ENCODE results near the gene SOCS2. TPM values are rescaled to one million over a fixed set of nuclear protein-coding genes. Genes with fewer than 3 reads are reported as not detected.
"Not testable (repeated sequence)": the region's sequence is repeated elsewhere in the genome, so short reads cannot be mapped to it uniquely, and the experiment has no call there.

SOCS2 gene
- total RNA-seq, 2 experiments from 2014 or later = not detected

DNA sequence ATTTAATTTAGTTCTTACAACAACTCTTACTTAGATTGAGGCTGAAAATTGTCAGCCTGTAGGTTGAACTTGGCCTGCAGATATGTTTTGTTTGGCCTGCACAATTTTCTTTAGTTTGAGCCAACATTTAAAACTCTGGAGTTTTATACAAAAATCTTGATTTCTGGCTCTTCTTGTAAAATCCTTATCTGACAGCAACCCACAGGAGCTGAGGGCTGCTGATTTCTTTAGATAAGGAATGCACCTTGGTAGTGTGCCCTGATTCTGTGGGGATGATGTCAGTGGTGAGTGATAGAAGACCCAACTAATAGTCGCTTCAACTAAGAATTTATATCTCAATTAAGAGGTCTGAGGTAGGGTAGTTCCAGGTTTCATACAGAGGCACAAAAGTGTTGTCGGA, 49.5 kb downstream of the SOCS2 start:
- Histone ChIP-seq H3K4me1 (ENCODE audit: insufficient read depth, low read length, poor library complexity, severe bottlenecking) (no peaks in the 10 kb centered on the region), H3K79me2 (ENCODE audit: insufficient read depth, low read depth, low read length) (no peaks in the 10 kb centered on the region), H2AFZ (ENCODE audit: low read length) (no peak overlapping the region), H4K20me1 (ENCODE audit: insufficient read depth, low read length) (no peaks in the 10 kb centered on the region), H3K36me3 (ENCODE audit: insufficient read depth, low read length) (no peaks in the 10 kb centered on the region), H3K9me3 (ENCODE audit: low read length) (0 out of 2 replicates have a peak, but pooled peaks cover 5% of the 10 kb centered on the region), H3K4me2 (ENCODE audit: low read length) (no peak overlapping the region), H3K4me3 (ENCODE audit: low read depth, low read length, poor library complexity, severe bottlenecking) (no peak overlapping the region), H3K27ac (ENCODE audit: low read depth, low read length, poor library complexity, severe bottlenecking) (no peak overlapping the region), H3K9me2 (ENCODE audit: insufficient read depth, low read length) (no peaks in the 10 kb centered on the region)
- ChIA-PET CTCF (ENCODE audit: unreplicated experiment) (no interaction called here), POLR2A (interaction anchor here (0.8 kb wide), 1 partner anchor 28 kb away, joined by 4 read pairs; no protein-coding TSS in a partner anchor)
- DNase-seq (ENCODE audit: low spot score) = no peak
- BruUV-seq (replicated peaks) = no TSS peak
- intact Hi-C loops (cut with micrococcal nuclease; ENCODE audit: unreplicated experiment) = no loop called here
- no peak for TF ChIP-seq EZH2phosphoT487 (IDR thresholded peaks at IDR 0.05; ENCODE audit: borderline replicate concordance, low read depth, low read length)
- TF ChIP-seq, protein P1, sequence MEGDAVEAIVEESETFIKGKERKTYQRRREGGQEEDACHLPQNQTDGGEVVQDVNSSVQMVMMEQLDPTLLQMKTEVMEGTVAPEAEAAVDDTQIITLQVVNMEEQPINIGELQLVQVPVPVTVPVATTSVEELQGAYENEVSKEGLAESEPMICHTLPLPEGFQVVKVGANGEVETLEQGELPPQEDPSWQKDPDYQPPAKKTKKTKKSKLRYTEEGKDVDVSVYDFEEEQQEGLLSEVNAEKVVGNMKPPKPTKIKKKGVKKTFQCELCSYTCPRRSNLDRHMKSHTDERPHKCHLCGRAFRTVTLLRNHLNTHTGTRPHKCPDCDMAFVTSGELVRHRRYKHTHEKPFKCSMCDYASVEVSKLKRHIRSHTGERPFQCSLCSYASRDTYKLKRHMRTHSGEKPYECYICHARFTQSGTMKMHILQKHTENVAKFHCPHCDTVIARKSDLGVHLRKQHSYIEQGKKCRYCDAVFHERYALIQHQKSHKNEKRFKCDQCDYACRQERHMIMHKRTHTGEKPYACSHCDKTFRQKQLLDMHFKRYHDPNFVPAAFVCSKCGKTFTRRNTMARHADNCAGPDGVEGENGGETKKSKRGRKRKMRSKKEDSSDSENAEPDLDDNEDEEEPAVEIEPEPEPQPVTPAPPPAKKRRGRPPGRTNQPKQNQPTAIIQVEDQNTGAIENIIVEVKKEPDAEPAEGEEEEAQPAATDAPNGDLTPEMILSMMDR (conservative IDR thresholded peaks at IDR 0.05; ENCODE audit: low read length) = no peak

DNA sequence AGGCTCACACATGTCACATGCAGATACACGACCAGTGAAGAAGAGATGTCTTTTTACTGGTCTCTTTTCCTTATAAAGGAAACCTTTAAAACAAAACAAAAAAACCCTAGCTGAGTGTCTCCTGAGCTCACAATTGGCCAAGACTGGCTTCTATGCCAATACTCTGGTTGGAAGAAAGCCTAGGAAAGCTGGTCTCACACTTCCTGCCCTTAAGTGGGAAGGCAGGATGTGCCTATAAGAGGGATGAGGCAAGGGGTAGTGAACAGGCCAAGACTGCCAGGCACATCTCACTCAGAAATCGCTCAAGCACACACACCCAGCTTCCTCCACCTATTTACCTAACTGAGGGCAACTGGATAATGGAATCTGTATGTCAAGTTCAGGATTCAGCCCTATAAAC, 50.0 kb downstream of the SOCS2 start:
- intact Hi-C loops (cut with micrococcal nuclease; ENCODE audit: unreplicated experiment) = no loop called here
- no peaks in the 10 kb centered on the region for H3K9me2 ChIP-seq (ENCODE audit: insufficient read depth, low read length)
- CTCF ChIA-PET (ENCODE audit: unreplicated experiment) = no interaction called here
- no peak overlapping the region for H3K27ac ChIP-seq (ENCODE audit: low read depth, low read length, poor library complexity, severe bottlenecking)
- DNase-seq (ENCODE audit: low spot score) = no peak
- TF ChIP-seq, protein P1 (conservative IDR thresholded peaks at IDR 0.05; ENCODE audit: low read length) = no peak
- no peak for TF ChIP-seq EZH2phosphoT487 (IDR thresholded peaks at IDR 0.05; ENCODE audit: borderline replicate concordance, low read depth, low read length)
- no TSS peak for BruUV-seq (replicated peaks)
- H2AFZ ChIP-seq (ENCODE audit: low read length) = no peak overlapping the region
- no peaks in the 10 kb centered on the region for H3K4me1 ChIP-seq (ENCODE audit: insufficient read depth, low read length, poor library complexity, severe bottlenecking)
- no peaks in the 10 kb centered on the region for H3K79me2 ChIP-seq (ENCODE audit: insufficient read depth, low read depth, low read length)
- H3K4me2 ChIP-seq (ENCODE audit: low read length) = no peak overlapping the region
- 0 out of 2 replicates have a peak, but pooled peaks cover 5% of the 10 kb centered on the region for H3K9me3 ChIP-seq (ENCODE audit: low read length)
- H4K20me1 ChIP-seq (ENCODE audit: insufficient read depth, low read length) = no peaks in the 10 kb centered on the region
- H3K36me3 ChIP-seq (ENCODE audit: insufficient read depth, low read length) = no peaks in the 10 kb centered on the region
- POLR2A ChIA-PET = interaction anchor here (0.8 kb wide), 1 partner anchor 28 kb away, joined by 4 read pairs; no protein-coding TSS in a partner anchor
- no peak overlapping the region for H3K4me3 ChIP-seq (ENCODE audit: low read depth, low read length, poor library complexity, severe bottlenecking)

DNA sequence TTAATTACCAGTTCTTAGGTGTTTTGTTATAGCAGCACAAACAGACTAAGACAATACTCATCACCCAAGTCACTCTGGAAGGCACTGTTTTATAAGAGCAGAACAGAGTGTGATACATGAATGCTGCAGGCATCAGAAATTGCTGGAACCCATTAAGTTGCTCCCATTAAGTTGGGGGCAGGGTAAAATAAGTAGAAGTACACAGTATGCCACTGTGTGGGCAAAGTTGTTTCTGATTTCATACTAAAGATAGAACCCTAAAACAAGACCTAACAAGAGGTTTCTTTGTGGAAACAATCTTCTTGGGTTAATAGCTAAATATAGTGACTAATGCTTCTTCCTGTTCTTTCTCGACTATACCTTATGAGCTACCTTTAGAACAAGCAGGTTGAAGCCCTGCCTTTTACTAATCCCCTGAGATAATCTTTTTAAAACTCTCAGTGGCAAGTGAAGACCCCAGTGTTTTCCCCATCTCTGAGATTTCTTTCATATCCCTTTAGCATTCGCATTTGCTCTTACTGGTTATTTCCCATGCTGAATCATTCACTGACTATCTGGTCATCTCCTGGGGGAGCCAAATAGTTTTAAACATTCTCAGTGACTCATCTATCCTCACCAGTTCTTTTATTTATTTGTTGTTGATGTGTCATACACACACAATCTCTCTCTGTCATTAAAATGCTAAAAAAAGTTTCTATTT, 52.3 kb downstream of the SOCS2 start:
- TF ChIP-seq EZH2phosphoT487 (IDR thresholded peaks at IDR 0.05; ENCODE audit: borderline replicate concordance, low read depth, low read length) = no peak
- TF ChIP-seq, protein P1 (conservative IDR thresholded peaks at IDR 0.05; ENCODE audit: low read length) = no peak
- ChIA-PET POLR2A (interaction anchor here (0.6 kb wide), 1 partner anchor 138 kb away, joined by 3 read pairs; no protein-coding TSS in a partner anchor), CTCF (ENCODE audit: unreplicated experiment) (no interaction called here)
- no peak for DNase-seq (ENCODE audit: low spot score)
- 0 out of 2 replicates have a peak, but pooled peaks cover 5% of the 10 kb centered on the region for H3K9me3 ChIP-seq (ENCODE audit: low read length)
- no peak overlapping the region for H3K4me3 ChIP-seq (ENCODE audit: low read depth, low read length, poor library complexity, severe bottlenecking)
- no peak overlapping the region for H3K4me2 ChIP-seq (ENCODE audit: low read length)
- no peaks in the 10 kb centered on the region for H4K20me1 ChIP-seq (ENCODE audit: insufficient read depth, low read length)
- H2AFZ ChIP-seq (ENCODE audit: low read length) = no peak overlapping the region
- intact Hi-C loops (cut with micrococcal nuclease; ENCODE audit: unreplicated experiment) = no loop called here
- H3K79me2 ChIP-seq (ENCODE audit: insufficient read depth, low read depth, low read length) = no peaks in the 10 kb centered on the region
- no peaks in the 10 kb centered on the region for H3K4me1 ChIP-seq (ENCODE audit: insufficient read depth, low read length, poor library complexity, severe bottlenecking)
- no peaks in the 10 kb centered on the region for H3K9me2 ChIP-seq (ENCODE audit: insufficient read depth, low read length)
- H3K36me3 ChIP-seq (ENCODE audit: insufficient read depth, low read length) = no peaks in the 10 kb centered on the region
- no TSS peak for BruUV-seq (replicated peaks)
- H3K27ac ChIP-seq (ENCODE audit: low read depth, low read length, poor library complexity, severe bottlenecking) = no peak overlapping the region

DNA sequence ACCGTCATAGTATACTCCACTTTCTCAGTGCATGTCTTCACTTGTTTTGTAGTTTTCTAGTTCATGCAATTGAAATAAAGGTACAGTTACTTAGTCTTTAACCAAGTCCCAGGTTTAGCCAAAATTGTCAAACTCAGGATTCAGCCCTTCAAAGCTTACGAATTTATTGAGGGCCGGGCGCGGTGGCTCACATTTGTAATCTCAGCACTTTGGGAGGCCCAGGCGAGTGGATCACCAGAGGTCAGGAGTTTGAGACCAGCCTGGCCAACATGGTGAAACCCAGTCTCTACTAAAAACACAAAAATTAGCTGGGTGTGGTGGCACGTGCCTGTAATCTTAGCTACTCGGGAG, 52.8 kb downstream of the SOCS2 start:
- H3K4me2 ChIP-seq (ENCODE audit: low read length) = not testable (repeated sequence)

More for the DNA sequence above, 52.8 kb downstream of the SOCS2 start:
- H3K4me3 ChIP-seq (ENCODE audit: low read depth, low read length, poor library complexity, severe bottlenecking); DNase-seq (ENCODE audit: low spot score); intact Hi-C loops (cut with micrococcal nuclease; ENCODE audit: unreplicated experiment); BruUV-seq (replicated peaks); H3K79me2 ChIP-seq (ENCODE audit: insufficient read depth, low read depth, low read length); H3K9me3 ChIP-seq (ENCODE audit: low read length); H2AFZ ChIP-seq (ENCODE audit: low read length); H3K36me3 ChIP-seq (ENCODE audit: insufficient read depth, low read length); H3K9me2 ChIP-seq (ENCODE audit: insufficient read depth, low read length); H4K20me1 ChIP-seq (ENCODE audit: insufficient read depth, low read length); CTCF ChIA-PET (ENCODE audit: unreplicated experiment); H3K27ac ChIP-seq (ENCODE audit: low read depth, low read length, poor library complexity, severe bottlenecking); H3K4me1 ChIP-seq (ENCODE audit: insufficient read depth, low read length, poor library complexity, severe bottlenecking): not testable (repeated sequence)
- POLR2A ChIA-PET = interaction anchor here (0.6 kb wide), 1 partner anchor 138 kb away, joined by 3 read pairs; no protein-coding TSS in a partner anchor
